HepG2 (cell line): ENCODE data around the gene SMARCB1. TPM values are rescaled to one million over a fixed set of nuclear protein-coding genes. Genes with fewer than 3 reads are reported as not detected.

Experiments
- ARHGAP35 ChIP-seq: sonication (generic); formaldehyde crosslinking; IDR thresholded peaks from 2 replicates; pipeline ENCODE4 v1.9.0; 2022; ENCODE audit warnings: mild to moderate bottlenecking, inconsistent platforms, moderate library complexity, missing genetic modification reagents, borderline replicate concordance
- ATF6 ChIP-seq: sonication (generic); formaldehyde crosslinking; conservative IDR thresholded peaks from 2 replicates; pipeline ENCODE4 v1.4.0; 2020; ENCODE audit warnings: missing genetic modification reagents
- FOXJ3 ChIP-seq: sonication (generic); formaldehyde crosslinking; IDR thresholded peaks from 2 replicates; pipeline ENCODE4 v1.4.0; 2020; ENCODE audit warnings: missing genetic modification reagents, mild to moderate bottlenecking, borderline replicate concordance
- HMG20A ChIP-seq: IDR thresholded peaks from 2 replicates; pipeline ENCODE4 v1.6.1; 2016; ENCODE audit warnings: borderline replicate concordance
- HNRNPL ChIP-seq: fragments of 200-400 bp; formaldehyde crosslinking; IDR thresholded peaks from 2 replicates; pipeline ENCODE4 v1.6.1; 2017; ENCODE audit warnings: mild to moderate bottlenecking, low read depth, low read length
- KDM5A ChIP-seq: fragments of 200-600 bp; sonication (generic); IDR thresholded peaks from 2 replicates; pipeline ENCODE4 v1.7.0; 2018; ENCODE audit warnings: antibody characterized with exemption, mild to moderate bottlenecking, low read length, borderline replicate concordance
- MTA1 ChIP-seq: sonication (generic); formaldehyde crosslinking; IDR thresholded peaks from 2 replicates; pipeline ENCODE4 v1.4.0; 2020; ENCODE audit warnings: missing genetic modification reagents, mild to moderate bottlenecking, borderline replicate concordance
- MXD1 ChIP-seq: sonication (generic); formaldehyde crosslinking; IDR thresholded peaks from 2 replicates; pipeline ENCODE4 v1.4.0; 2020; ENCODE audit warnings: mild to moderate bottlenecking, missing genetic modification reagents
- NCOA1 ChIP-seq: sonication (generic); formaldehyde crosslinking; IDR thresholded peaks from 2 replicates; pipeline ENCODE4 v1.9.0; 2021; ENCODE audit warnings: missing genetic modification reagents
- NFKBIZ ChIP-seq: IDR thresholded peaks from 2 replicates; pipeline ENCODE4 v1.6.1; 2018; ENCODE audit warnings: missing genetic modification reagents, missing compliant biosample characterization
- SALL2 ChIP-seq: sonication (generic); formaldehyde crosslinking; IDR thresholded peaks from 2 replicates; pipeline ENCODE4 v1.8.1; 2023; ENCODE audit warnings: mild to moderate bottlenecking, missing genetic modification reagents, inconsistent platforms
- SNRNP70 ChIP-seq: fragments of 200-400 bp; formaldehyde crosslinking; IDR thresholded peaks from 2 replicates; pipeline ENCODE4 v1.6.1; 2017; ENCODE audit warnings: mild to moderate bottlenecking, low read depth, low read length, moderate library complexity
- TGIF2 ChIP-seq: IDR thresholded peaks from 2 replicates; pipeline ENCODE4 v1.6.1; 2016; ENCODE audit warnings: control low read depth, missing compliant biosample characterization
- USF2 ChIP-seq, 2 experiments: sonication (generic) in 1 of 2; formaldehyde crosslinking in 1 of 2; IDR thresholded peaks; 2 replicates each; pipeline versions ENCODE4 v1.5.1 to v1.6.1; 2011 to 2020; ENCODE audit warnings: borderline replicate concordance in 1 of 2, low read depth in 1 of 2, low read length in 1 of 2, mild to moderate bottlenecking in 1 of 2, missing genetic modification reagents in 1 of 2, moderate library complexity in 1 of 2
- WIZ ChIP-seq: sonication (generic); formaldehyde crosslinking; IDR thresholded peaks from 2 replicates; pipeline ENCODE4 v1.5.1; 2020; ENCODE audit warnings: mild to moderate bottlenecking, missing genetic modification reagents
- ZNF101 ChIP-seq: sonication (generic); formaldehyde crosslinking; IDR thresholded peaks from 2 replicates; pipeline ENCODE4 v1.4.0; 2020; ENCODE audit warnings: mild to moderate bottlenecking, low read depth, missing genetic modification reagents, borderline replicate concordance
- ZNF598 ChIP-seq: sonication (generic); formaldehyde crosslinking; IDR thresholded peaks from 2 replicates; pipeline ENCODE4 v1.5.1; 2020; ENCODE audit warnings: mild to moderate bottlenecking, missing genetic modification reagents, borderline replicate concordance
- ZNF619 ChIP-seq: sonication (generic); formaldehyde crosslinking; IDR thresholded peaks from 2 replicates; pipeline ENCODE4 v1.4.0; 2020; ENCODE audit warnings: mild to moderate bottlenecking, missing genetic modification reagents
- ZNF703 ChIP-seq: sonication (generic); formaldehyde crosslinking; IDR thresholded peaks from 2 replicates; pipeline ENCODE4 v1.5.1; 2020; ENCODE audit warnings: missing genetic modification reagents, mild to moderate bottlenecking, moderate library complexity, borderline replicate concordance
- ZNF773 ChIP-seq: sonication (generic); formaldehyde crosslinking; IDR thresholded peaks from 2 replicates; pipeline ENCODE4 v1.4.0; 2020; ENCODE audit warnings: missing genetic modification reagents, borderline replicate concordance
- ZNF776 ChIP-seq: sonication (generic); formaldehyde crosslinking; IDR thresholded peaks from 2 replicates; pipeline ENCODE4 v1.4.0; 2020; ENCODE audit warnings: mild to moderate bottlenecking, missing genetic modification reagents
- ZNF800 ChIP-seq: sonication (generic); formaldehyde crosslinking; IDR thresholded peaks from 2 replicates; pipeline ENCODE4 v1.4.0; 2020; ENCODE audit warnings: missing genetic modification reagents
- polyA plus RNA-seq, 8 experiments: library from polyadenylated mRNA; depleted of rRNA in 3 of 8; stranded (reverse) in 7 of 8; unstranded in 1 of 8; fragments of >200 nt; fragmentation: Illumina TruSeq in 4 of 8; extraction: Trizol in 4 of 8; gene quantifications; 2 replicates each; pipeline versions ENCODE4 v1.2.1 to v1.2.3, GENCODE V29; 2011 to 2016; ENCODE audit warnings: low read depth in 4 of 8, missing spikeins in 1 of 8, mixed read lengths in 1 of 8; ENCODE audit not compliant: insufficient read depth in 1 of 8
- total RNA-seq, 5 experiments: library from RNA; depleted of rRNA; stranded (reverse); fragments of >200 nt; fragmentation: Illumina TruSeq; extraction: Trizol; gene quantifications; 2 replicates each; pipeline ENCODE4 v1.2.3, GENCODE V29; 2016; ENCODE audit warnings: low read depth in 1 of 5

Gene SMARCB1
- total and polyA plus RNA-seq, 2 of the 13 experiments (the other 11 are each of a cell fraction or from before 2014, with no cell fraction given) = 74.0 to 166 TPM

GRCh38 chr22:23774114-23774921 is 12.4 kb upstream of the SMARCB1 start (continued):
- TF ChIP-seq ARHGAP35 (peak; percentile 21; the same call in 1 of the 2 replicates), TGIF2 (CRISPR knock-in tag) (peak; percentile 87), MTA1 (peak; percentile 94; the same call in 1 of the 2 replicates), ZNF101 (CRISPR knock-in tag) (peak; percentile 70; the same call in 1 of the 2 replicates), ZNF773 (CRISPR knock-in tag) (no peak), MXD1 (CRISPR knock-in tag) (0 out of 2 replicates have a peak, but pooled peaks have one; percentile 10), ATF6 (CRISPR knock-in tag) (no peak), HMG20A (CRISPR knock-in tag) (peak; percentile 69), NCOA1 (peak; percentile 80; the same call in 1 of the 2 replicates), ZNF800 (CRISPR knock-in tag) (peak; percentile 79), FOXJ3 (CRISPR knock-in tag) (peak; percentile 87), ZNF619 (CRISPR knock-in tag) (no peak), ZNF776 (CRISPR knock-in tag) (no peak), ZNF703 (CRISPR knock-in tag) (no peak), WIZ (CRISPR knock-in tag) (no peak), KDM5A (no peak), SALL2 (0 out of 2 replicates have a peak, but pooled peaks have one; percentile 42), SNRNP70 (no peak), ZNF598 (no peak; the same call in 1 of the 2 replicates), NFKBIZ (CRISPR knock-in tag) (0 out of 2 replicates have a peak, but pooled peaks have one; percentile 58), USF2 (IDR thresholded peaks at IDR 0.05; ENCODE audit: low read depth, low read length) (no peak), USF2 (CRISPR knock-in tag; IDR thresholded peaks at IDR 0.05; ENCODE audit: borderline replicate concordance) (no peak), HNRNPL (peak; percentile 88)
